ENCODE data around the gene DPYSL5.

- TF ChIP-seq, protein P1, sequence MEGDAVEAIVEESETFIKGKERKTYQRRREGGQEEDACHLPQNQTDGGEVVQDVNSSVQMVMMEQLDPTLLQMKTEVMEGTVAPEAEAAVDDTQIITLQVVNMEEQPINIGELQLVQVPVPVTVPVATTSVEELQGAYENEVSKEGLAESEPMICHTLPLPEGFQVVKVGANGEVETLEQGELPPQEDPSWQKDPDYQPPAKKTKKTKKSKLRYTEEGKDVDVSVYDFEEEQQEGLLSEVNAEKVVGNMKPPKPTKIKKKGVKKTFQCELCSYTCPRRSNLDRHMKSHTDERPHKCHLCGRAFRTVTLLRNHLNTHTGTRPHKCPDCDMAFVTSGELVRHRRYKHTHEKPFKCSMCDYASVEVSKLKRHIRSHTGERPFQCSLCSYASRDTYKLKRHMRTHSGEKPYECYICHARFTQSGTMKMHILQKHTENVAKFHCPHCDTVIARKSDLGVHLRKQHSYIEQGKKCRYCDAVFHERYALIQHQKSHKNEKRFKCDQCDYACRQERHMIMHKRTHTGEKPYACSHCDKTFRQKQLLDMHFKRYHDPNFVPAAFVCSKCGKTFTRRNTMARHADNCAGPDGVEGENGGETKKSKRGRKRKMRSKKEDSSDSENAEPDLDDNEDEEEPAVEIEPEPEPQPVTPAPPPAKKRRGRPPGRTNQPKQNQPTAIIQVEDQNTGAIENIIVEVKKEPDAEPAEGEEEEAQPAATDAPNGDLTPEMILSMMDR (IDR thresholded peaks at IDR 0.05; ENCODE audit: poor library complexity): no peak
- TF ChIP-seq EZH2phosphoT487 (IDR thresholded peaks at IDR 0.05; ENCODE audit: low read depth, severe bottlenecking, unreplicated experiment) (no peak), EZH2 (IDR thresholded peaks at IDR 0.05; ENCODE audit: borderline replicate concordance) (no peak)
These were observed 25.5 kb downstream of the DPYSL5 start for GRCh38 chr2:26873286-26873983.
